GM10847 (cell line): ENCODE data around the gene CPD.
A peak's percentile ranks its signal among the peaks of the same experiment; 100 is the strongest.

Experiments
- POLR2A ChIP-seq: IDR thresholded peaks from 2 replicates; pipeline ENCODE4 v1.6.1; 2011; ENCODE audit not compliant: insufficient read length; ENCODE audit errors: extremely low read depth

Gene CPD

GRCh38 chr17:30433514-30433913, 54.8 kb downstream of the CPD start:
- no peak for TF ChIP-seq POLR2A

DNA sequence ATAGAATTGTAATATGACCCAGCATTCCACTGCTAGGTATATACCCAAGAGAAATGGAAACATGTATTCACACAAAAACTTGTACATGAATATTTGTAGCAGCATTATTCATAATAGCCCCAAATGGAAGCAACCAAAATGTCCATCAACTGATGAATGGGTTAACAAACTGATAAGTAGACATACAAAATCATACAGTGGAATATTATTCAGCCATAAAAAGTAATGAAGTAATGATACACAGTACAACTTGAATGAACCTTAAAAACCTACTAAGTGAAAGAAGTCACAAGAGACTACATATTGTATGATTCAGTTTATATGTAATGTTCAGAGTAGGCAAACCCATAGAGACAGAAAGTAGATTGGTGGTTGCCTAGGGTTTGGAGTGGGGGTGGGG, 58.0 kb downstream of the CPD start:
- no peak for TF ChIP-seq POLR2A

DNA sequence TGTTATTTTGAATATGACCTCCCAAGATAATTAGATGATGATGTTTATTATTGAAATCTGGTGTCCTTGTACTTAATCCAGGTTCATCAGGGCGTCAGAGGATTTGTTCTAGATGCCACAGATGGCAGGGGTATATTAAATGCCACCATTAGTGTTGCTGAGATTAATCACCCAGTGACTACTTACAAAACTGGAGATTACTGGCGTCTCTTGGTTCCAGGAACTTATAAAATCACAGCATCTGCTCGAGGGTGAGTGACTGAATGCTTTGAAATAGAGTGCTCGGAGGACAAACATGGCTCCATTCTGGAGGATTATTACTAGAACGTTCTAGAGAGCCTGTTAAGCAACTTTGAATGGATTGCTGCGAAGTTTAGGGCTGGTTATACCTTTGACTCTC, 65.0 kb downstream of the CPD start:
- no peak for TF ChIP-seq POLR2A

GRCh38 chr17:30449480-30449879, 70.8 kb downstream of the CPD start:
- TF ChIP-seq POLR2A = no peak

GRCh38 chr17:30450125-30451027, 71.6 kb downstream of the CPD start:
- TF ChIP-seq POLR2A = no peak

- no peak for TF ChIP-seq POLR2A
Measured at GRCh38 chr17:30454635-30455034, 75.9 kb downstream of the CPD start.

- TF ChIP-seq POLR2A = no peak
Measured at GRCh38 chr17:30458371-30458770, 79.6 kb downstream of the CPD start.

- TF ChIP-seq POLR2A = no peak
Measured at GRCh38 chr17:30468465-30468864, 89.7 kb downstream of the CPD start.

GRCh38 chr17:30472238-30472890, 93.6 kb downstream of the CPD start:
- no peak for TF ChIP-seq POLR2A

DNA sequence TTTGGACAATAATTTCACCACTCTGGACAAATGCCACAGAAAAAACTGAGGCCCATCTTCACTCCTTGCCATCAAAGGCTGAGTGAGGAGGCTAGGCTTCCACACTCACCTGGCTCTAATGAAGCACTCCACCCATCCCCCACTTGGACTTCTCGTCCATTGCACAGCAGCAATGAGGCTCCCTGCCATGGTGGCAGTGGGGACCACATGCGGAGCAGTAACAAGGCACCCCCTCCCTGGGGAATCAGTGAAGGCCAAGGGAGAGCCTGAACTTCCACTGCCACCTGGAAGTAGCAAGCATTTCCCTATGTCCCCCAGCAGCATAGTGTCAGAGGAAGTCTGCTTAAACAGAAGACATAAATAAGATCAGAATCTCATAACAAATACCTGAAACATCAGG, 96.5 kb downstream of the CPD start:
- TF ChIP-seq POLR2A = no peak

- no peak for TF ChIP-seq POLR2A
Measured at GRCh38 chr17:30476726-30477082, 98.0 kb downstream of the CPD start.

GRCh38 chr17:30477083-30477773, 98.5 kb downstream of the CPD start, which contains the start of gene GOSR1:
TSS of gene GOSR1 (plus strand) at chr17:30477408. CDS start at chr17:30477434, 26 bp downstream.
- peak; percentile 92 for TF ChIP-seq POLR2A

DNA sequence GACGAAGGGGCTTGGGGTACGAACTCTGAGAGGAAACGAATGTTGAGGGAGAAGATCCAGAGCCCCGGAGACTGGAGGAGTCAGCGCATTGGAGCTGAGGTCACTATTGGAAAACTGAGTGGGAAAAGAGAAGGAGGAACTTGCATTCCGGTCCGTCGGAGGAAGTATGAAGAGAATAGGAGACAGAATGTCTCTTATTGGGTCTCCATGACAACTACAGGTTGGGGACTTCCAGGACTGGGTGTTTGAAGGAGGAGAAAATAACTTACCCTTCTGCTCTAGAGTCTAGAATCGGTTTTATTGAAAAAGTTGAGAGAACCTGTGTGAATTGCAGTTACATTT, 99.0 kb downstream of the CPD start:
- no peak for TF ChIP-seq POLR2A

- TF ChIP-seq POLR2A = no peak
Measured at GRCh38 chr17:30482555-30482954, 103.8 kb downstream of the CPD start.

- no peak for TF ChIP-seq POLR2A
Measured at GRCh38 chr17:30483159-30483558, 104.4 kb downstream of the CPD start.

DNA sequence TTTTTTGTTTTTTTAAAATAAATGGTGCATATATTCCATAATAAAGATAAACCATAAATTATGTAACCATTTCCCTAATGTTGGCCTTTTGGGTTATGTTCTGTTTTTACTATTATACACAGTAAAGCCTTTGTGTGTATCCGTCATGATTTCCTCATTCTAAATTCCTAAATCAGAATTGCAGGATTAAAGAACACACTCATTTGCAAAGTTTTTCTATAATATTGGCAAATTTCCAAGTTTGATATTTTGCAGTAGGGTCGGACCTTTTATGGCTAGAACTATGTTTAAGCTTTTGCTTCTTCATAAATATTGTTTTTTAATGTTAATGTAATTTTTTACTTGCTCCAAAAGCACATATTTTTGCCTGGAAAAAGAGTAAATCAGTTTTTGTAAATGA, 115.1 kb downstream of the CPD start:
- no peak for TF ChIP-seq POLR2A

GRCh38 chr17:30495586-30495985, 116.9 kb downstream of the CPD start:
- no peak for TF ChIP-seq POLR2A

GRCh38 chr17:30503558-30503957, 124.8 kb downstream of the CPD start:
- no peak for TF ChIP-seq POLR2A
